ENCODE data around the gene C1QC. TPM values are rescaled to one million over a fixed set of nuclear protein-coding genes. Genes with fewer than 3 reads are reported as not detected.

C1QC gene
- total and polyA plus RNA-seq, 2 donors (not counting 1 experiment from before 2014, with no cell fraction given), result not detected

GRCh38 chr1:22636353-22636752 is 7.1 kb upstream of the C1QC start, which contains the start of gene C1QA:
Gene C1QA (plus strand): TSS chr1:22636628. CDS start chr1:22637617, 989 bp downstream.
- ATAC-seq (ENCODE audit: low read depth), result no peak
- Mint-ChIP-seq H3K4me3 (no peak within 1 kb of the TSS), H3K9me3 (ENCODE audit: insufficient read depth) (no peaks in the 10 kb centered on the region), H3K27me3 (peaks cover 33% of the 10 kb centered on the region), H3K4me1 (no peaks in the 10 kb centered on the region), H3K27ac (no peak within 1 kb of the TSS)
- CTCF ChIA-PET, result no interaction called here
- H4K20me1 ChIP-seq (ENCODE audit: control insufficient read depth, insufficient read depth, low read length, poor library complexity, severe bottlenecking), result no peaks in the 10 kb centered on the region
- intact Hi-C loops (cut with micrococcal nuclease), result no loop called here
- H3K79me2 ChIP-seq (ENCODE audit: control insufficient read depth, insufficient read depth, low read length), result no peaks in the 10 kb centered on the region
- no peak within 1 kb of the TSS for H2AFZ ChIP-seq (ENCODE audit: insufficient read depth, low read depth, low read length, poor library complexity, severe bottlenecking)
- TF ChIP-seq EZH2 (IDR thresholded peaks at IDR 0.05; ENCODE audit: borderline replicate concordance, insufficient read depth, low read depth, low read length, poor library complexity, severe bottlenecking) (no peak), CTCF (IDR thresholded peaks at IDR 0.05) (no peak)
- H3K36me3 ChIP-seq (replicated peaks in 1 of 2; ENCODE audit: control extremely low read depth in 1 of 2, control insufficient read depth in 1 of 2, extremely low read depth in 1 of 2, insufficient read depth in 2 of 2, low read length in 1 of 2), result no peaks in the 10 kb centered on the region
- no peak within 1 kb of the TSS for H3K4me2 ChIP-seq (replicated peaks; ENCODE audit: low read depth, low read length, poor library complexity, severe bottlenecking)
- no peak within 1 kb of the TSS for H3K9ac ChIP-seq (ENCODE audit: low read length)
- H3K27me3 ChIP-seq (replicated peaks in 1 of 4; ENCODE audit: control extremely low read depth in 1 of 4, control insufficient read depth in 3 of 4, insufficient read depth in 4 of 4, low read length in 3 of 4), result peaks cover 0 to 13% (median 0%) of the 10 kb centered on the region in 4 experiments
- POLR2A ChIA-PET, result no interaction called here
- WGBS (ENCODE audit: insufficient coverage), result 39% methylated on average over 5 of the region's 5 CpGs
- no peak within 1 kb of the TSS for H3K4me3 ChIP-seq (ENCODE audit: control extremely low read depth in 1 of 5, extremely low read depth in 1 of 5, insufficient read depth in 1 of 5, low read depth in 2 of 5, low read length in 4 of 5)
- no peak within 1 kb of the TSS for H3K27ac ChIP-seq (ENCODE audit: low read length in 2 of 2)
- DNase-seq, result no peak
- H3K4me1 ChIP-seq (ENCODE audit: control insufficient read depth in 2 of 2, insufficient read depth in 2 of 2, low read length in 2 of 2), result no peaks in the 10 kb centered on the region
- H3K9me3 ChIP-seq (ENCODE audit: control extremely low read depth in 1 of 3, control insufficient read depth in 2 of 3, insufficient read depth in 1 of 3, low read length in 2 of 3), result peaks cover 0 to 15% (median 0%) of the 10 kb centered on the region in 3 donors

GRCh38 chr1:22636927-22637326 is 6.5 kb upstream of the C1QC start:
- ATAC-seq (ENCODE audit: low read depth), result no peak
- intact Hi-C loops (cut with micrococcal nuclease), result no loop called here
- peaks cover 0 to 3% of the 10 kb centered on the region in 2 donors for H3K4me1 ChIP-seq (ENCODE audit: control insufficient read depth in 2 of 2, insufficient read depth in 2 of 2, low read length in 2 of 2)
- H3K27ac Mint-ChIP-seq, result no peak overlapping the region
- TF ChIP-seq CTCF (IDR thresholded peaks at IDR 0.05) (no peak), EZH2 (IDR thresholded peaks at IDR 0.05; ENCODE audit: borderline replicate concordance, insufficient read depth, low read depth, low read length, poor library complexity, severe bottlenecking) (no peak)
- no peak overlapping the region for H3K4me2 ChIP-seq (replicated peaks; ENCODE audit: low read depth, low read length, poor library complexity, severe bottlenecking)
- ChIA-PET POLR2A (no interaction called here), CTCF (no interaction called here)
- peaks cover 0 to 15% (median 0%) of the 10 kb centered on the region in 3 donors for H3K9me3 ChIP-seq (ENCODE audit: control extremely low read depth in 1 of 3, control insufficient read depth in 2 of 3, insufficient read depth in 1 of 3, low read length in 2 of 3)
- H3K4me1 Mint-ChIP-seq, result no peaks in the 10 kb centered on the region
- no peaks in the 10 kb centered on the region for H3K9me3 Mint-ChIP-seq (ENCODE audit: insufficient read depth)
- no peak overlapping the region for H3K27ac ChIP-seq (ENCODE audit: low read length in 2 of 2)
- H4K20me1 ChIP-seq (ENCODE audit: control insufficient read depth, insufficient read depth, low read length, poor library complexity, severe bottlenecking), result no peaks in the 10 kb centered on the region
- H3K4me3 Mint-ChIP-seq, result no peak overlapping the region
- no peaks in the 10 kb centered on the region for H3K36me3 ChIP-seq (replicated peaks in 1 of 2; ENCODE audit: control extremely low read depth in 1 of 2, control insufficient read depth in 1 of 2, extremely low read depth in 1 of 2, insufficient read depth in 2 of 2, low read length in 1 of 2)
- 78% methylated on average over 6 of the region's 6 CpGs for WGBS (ENCODE audit: insufficient coverage)
- H3K27me3 Mint-ChIP-seq, result peaks cover 28% of the 10 kb centered on the region
- peaks cover 0 to 15% (median 0%) of the 10 kb centered on the region in 4 experiments for H3K27me3 ChIP-seq (replicated peaks in 1 of 4; ENCODE audit: control extremely low read depth in 1 of 4, control insufficient read depth in 3 of 4, insufficient read depth in 4 of 4, low read length in 3 of 4)
- H3K4me3 ChIP-seq (ENCODE audit: control extremely low read depth in 1 of 5, extremely low read depth in 1 of 5, insufficient read depth in 1 of 5, low read depth in 2 of 5, low read length in 4 of 5), result no peak overlapping the region
- no peak overlapping the region for H2AFZ ChIP-seq (ENCODE audit: insufficient read depth, low read depth, low read length, poor library complexity, severe bottlenecking)
- no peaks in the 10 kb centered on the region for H3K79me2 ChIP-seq (ENCODE audit: control insufficient read depth, insufficient read depth, low read length)
- no peak overlapping the region for H3K9ac ChIP-seq (ENCODE audit: low read length)
- DNase-seq, result no peak

All from B cell (primary cell).